WTC11 (cell line): ENCODE measurements around the gene MACROD2.

Experiments
- ATF3 ChIP-seq: sonication (generic); formaldehyde crosslinking; conservative IDR thresholded peaks from 2 replicates; pipeline ENCODE4 v1.8.1; 2022; ENCODE audit warnings: mild to moderate bottlenecking, missing genetic modification reagents
- CREM ChIP-seq: sonication (generic); formaldehyde crosslinking; IDR thresholded peaks from 2 replicates; pipeline ENCODE4 v1.8.1; 2022; ENCODE audit warnings: mild to moderate bottlenecking, missing genetic modification reagents, moderate library complexity
- CTCF ChIP-seq: fragments of 200-600 bp; IDR thresholded peaks from 2 replicates; pipeline ENCODE4 v1.8.0; 2022; ENCODE audit warnings: antibody characterized with exemption
- ESRRA ChIP-seq: sonication (generic); formaldehyde crosslinking; IDR thresholded peaks from 2 replicates; pipeline ENCODE4 v1.8.1; 2022; ENCODE audit warnings: mild to moderate bottlenecking, missing genetic modification reagents, borderline replicate concordance
- HMGXB4 ChIP-seq: sonication (generic); formaldehyde crosslinking; IDR thresholded peaks from 2 replicates; pipeline ENCODE4 v1.8.1; 2023; ENCODE audit warnings: mild to moderate bottlenecking, moderate library complexity, missing genetic modification reagents
- MAX ChIP-seq: sonication (generic); formaldehyde crosslinking; IDR thresholded peaks from 2 replicates; pipeline ENCODE4 v1.8.0; 2022; ENCODE audit warnings: mild to moderate bottlenecking, missing genetic modification reagents
- STAT6 ChIP-seq: sonication (generic); formaldehyde crosslinking; conservative IDR thresholded peaks from 2 replicates; pipeline ENCODE4 v1.8.1; 2023; ENCODE audit warnings: mild to moderate bottlenecking, low read depth, missing genetic modification reagents, moderate library complexity
- TCF7 ChIP-seq: sonication (generic); formaldehyde crosslinking; IDR thresholded peaks from 2 replicates; pipeline ENCODE4 v1.8.0; 2022; ENCODE audit warnings: mild to moderate bottlenecking, low read depth, missing genetic modification reagents, moderate library complexity
- TP53 ChIP-seq: sonication (generic); formaldehyde crosslinking; IDR thresholded peaks from 2 replicates; pipeline ENCODE4 v1.8.1; 2023; ENCODE audit warnings: mild to moderate bottlenecking, missing genetic modification reagents
- USF2 ChIP-seq: sonication (generic); formaldehyde crosslinking; IDR thresholded peaks from 2 replicates; pipeline ENCODE4 v1.8.1; 2023; ENCODE audit warnings: mild to moderate bottlenecking, missing genetic modification reagents, moderate library complexity
- ZSCAN18 ChIP-seq: fragments of 250-450 bp; sonication (Bioruptor Pico); IDR thresholded peaks from 2 replicates; pipeline ENCODE4 v2.1.2; 2022; ENCODE audit warnings: mild to moderate bottlenecking, moderate library complexity

GRCh38 chr20:14984768-14985622, 989.7 kb downstream of the MACROD2 start:
- TF ChIP-seq MAX (CRISPR knock-in tag) = no peak
- no peak for TF ChIP-seq CTCF
- TF ChIP-seq ESRRA (CRISPR knock-in tag) = no peak
- TF ChIP-seq USF2 = no peak
- TF ChIP-seq HMGXB4 (CRISPR knock-in tag) = no peak
- TF ChIP-seq TP53 (CRISPR knock-in tag) = no peak
- TF ChIP-seq STAT6 (CRISPR knock-in tag) = no peak
- TF ChIP-seq TCF7 = no peak
- no peak for TF ChIP-seq ATF3
- no peak for TF ChIP-seq CREM
- no peak for TF ChIP-seq ZSCAN18 (CRISPR knock-in tag)
